GM12875 (cell line): ENCODE results near the gene RLN3.
A peak's percentile ranks its signal among the peaks of the same experiment; 100 is the strongest.

Experiments used
- H3K4me3 ChIP-seq: one replicate; pipeline ENCODE4 v1.5.1; 2011; ENCODE audit warnings: low read depth, low read length, control low read depth
- TF ChIP-seq, protein P1 (sequence below): IDR thresholded peaks from 2 replicates; pipeline ENCODE4 v1.5.1; 2011; ENCODE audit warnings: low read depth, mild to moderate bottlenecking, control low read depth, inconsistent platforms, low read length, moderate library complexity, borderline replicate concordance; ENCODE audit not compliant: insufficient read depth

The RLN3 gene

DNA sequence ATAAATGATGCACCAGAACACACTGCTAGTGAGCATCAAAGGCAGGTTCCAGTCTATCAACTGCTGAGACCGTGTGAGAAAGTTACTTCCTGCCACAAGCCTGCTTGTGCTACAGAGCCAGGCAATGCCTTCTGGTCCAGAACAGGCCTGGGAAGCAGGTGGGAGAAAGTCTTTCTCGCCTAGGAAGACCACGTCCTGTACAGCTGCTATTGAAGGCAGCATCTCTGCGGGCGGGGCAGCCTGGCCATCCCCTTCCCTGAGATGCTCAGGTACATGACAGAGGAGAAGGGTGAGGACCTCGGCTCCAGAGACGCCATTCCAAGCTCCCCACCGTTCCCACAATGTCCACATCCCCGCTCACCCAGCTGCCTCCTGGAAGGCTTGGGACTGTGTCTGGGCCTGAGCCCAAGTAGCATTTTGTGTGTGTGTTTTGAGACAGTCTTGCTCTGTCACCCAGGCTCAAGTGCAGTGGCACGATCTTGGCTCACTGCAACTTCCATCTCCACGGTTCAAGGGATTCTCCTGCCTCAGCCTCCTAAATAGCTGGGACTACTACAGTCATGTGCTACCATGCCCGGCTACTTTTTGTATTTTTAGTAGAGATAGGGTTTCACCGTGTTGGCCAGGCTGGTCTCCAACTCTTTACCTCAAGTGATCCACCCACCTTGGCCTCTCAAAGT lies 25.2 kb upstream of the RLN3 start:
- H3K4me3 ChIP-seq, result peak overlapping the region; percentile 3
- TF ChIP-seq, protein P1, sequence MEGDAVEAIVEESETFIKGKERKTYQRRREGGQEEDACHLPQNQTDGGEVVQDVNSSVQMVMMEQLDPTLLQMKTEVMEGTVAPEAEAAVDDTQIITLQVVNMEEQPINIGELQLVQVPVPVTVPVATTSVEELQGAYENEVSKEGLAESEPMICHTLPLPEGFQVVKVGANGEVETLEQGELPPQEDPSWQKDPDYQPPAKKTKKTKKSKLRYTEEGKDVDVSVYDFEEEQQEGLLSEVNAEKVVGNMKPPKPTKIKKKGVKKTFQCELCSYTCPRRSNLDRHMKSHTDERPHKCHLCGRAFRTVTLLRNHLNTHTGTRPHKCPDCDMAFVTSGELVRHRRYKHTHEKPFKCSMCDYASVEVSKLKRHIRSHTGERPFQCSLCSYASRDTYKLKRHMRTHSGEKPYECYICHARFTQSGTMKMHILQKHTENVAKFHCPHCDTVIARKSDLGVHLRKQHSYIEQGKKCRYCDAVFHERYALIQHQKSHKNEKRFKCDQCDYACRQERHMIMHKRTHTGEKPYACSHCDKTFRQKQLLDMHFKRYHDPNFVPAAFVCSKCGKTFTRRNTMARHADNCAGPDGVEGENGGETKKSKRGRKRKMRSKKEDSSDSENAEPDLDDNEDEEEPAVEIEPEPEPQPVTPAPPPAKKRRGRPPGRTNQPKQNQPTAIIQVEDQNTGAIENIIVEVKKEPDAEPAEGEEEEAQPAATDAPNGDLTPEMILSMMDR, result no peak

DNA sequence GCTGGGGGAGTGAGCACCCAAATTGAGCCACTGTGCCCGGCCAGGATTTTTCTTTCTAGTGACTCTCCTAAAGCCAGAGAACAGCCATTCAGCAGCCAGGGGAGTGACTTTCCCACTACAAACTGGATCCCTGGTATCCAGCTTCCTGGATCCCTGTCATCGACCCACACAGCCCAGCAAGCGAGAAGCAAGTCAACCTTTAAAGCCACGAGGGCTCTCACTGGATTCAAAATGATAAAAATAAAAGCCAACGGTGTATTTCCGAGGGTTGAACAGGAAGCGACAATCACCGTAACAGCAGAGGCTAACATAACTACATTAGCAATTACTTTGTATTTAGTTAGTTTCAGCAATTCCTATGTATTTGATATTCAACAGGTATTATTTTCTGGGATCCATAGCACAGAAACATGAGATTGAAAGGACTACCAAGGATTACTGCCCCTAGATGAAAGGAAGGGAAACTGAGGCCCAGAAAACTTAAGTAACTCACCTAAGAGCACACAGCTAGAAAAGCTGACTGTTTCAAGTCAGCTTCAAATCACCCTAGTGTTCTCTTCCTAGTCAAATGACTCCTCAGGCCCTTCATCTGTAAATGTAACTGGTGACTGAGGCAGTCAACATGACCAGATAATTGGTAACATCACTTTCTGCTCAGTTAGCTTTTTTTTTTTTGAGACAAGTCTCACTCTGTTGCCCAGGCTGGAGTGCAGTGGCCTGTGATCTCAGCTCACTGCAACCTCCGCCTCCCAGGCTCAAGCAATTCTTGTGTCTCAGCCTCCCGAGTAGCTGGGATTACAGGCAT lies 24.5 kb upstream of the RLN3 start:
- peak overlapping the region; percentile 3 for H3K4me3 ChIP-seq
- TF ChIP-seq, protein P1, result no peak

DNA sequence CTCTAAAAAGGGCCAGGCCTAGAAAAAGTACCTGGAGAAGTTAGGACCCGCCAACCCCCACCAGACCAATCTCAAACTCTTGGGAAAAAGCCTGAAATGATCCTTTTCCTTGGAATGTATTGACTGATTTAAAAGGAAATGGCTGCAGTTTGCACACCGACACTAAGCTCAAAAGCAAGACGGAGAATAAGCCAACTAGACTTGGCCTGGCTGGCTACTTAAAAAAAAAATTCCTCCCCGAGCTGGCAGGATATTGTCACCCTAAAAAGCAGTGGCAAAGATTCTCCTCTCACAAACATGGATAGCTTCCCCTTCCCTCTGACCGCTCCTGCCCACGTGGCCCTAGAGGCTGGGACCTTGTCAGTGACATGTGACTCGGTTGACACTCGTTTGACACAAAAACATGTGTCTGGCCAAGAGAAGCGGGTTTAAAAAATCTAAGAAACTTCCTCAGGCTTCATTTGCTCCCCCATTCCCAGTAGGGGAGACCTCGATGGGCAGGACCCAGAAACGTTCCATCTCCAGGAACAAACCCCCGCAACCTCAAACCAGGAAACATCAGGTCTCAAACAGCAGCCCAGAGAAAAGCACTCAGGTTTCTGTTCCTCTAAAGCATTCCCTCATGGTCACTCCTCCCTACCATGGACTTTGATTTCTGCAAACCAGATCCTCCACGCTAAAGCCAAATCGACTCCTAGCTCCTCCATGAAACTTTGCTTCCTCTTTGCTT lies 23.2 kb upstream of the RLN3 start:
- H3K4me3 ChIP-seq, result peak overlapping the region; percentile 49
- TF ChIP-seq, protein P1, result no peak

DNA sequence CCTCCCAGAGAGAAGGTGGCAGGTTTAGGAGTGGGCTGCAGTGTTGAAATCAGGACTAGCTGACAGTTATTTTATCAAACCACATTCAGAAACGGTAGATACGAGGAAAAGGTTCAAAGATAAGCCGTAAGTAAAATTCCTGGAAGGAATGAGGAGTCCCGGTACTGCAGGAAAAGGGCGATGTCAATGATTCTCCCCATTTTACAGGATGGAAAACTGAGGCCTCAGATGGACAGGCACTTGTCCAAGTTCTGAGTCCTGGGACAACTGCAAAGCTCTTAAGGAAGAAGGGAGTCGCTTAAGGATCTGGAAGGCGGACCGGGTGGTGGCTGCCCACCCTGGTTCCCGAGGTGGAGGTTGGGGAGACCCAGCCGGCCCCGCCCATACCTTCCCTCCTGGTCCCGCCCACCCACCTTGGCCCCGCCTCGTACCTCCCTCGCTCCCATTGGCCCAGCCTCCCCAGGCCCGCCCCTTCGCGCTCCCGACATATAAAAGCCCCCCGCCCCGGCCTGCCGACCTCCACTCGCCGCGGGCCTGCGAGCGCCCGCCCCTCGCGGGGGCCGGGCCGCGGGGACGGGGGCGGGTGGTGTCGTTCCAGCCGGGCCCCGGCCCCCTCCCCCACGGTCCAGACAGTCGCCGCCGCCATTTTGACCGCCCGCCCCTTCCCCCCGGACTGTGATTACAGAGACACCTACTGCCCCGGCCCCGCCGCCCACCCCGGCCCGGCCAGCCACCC lies 22.4 kb upstream of the RLN3 start:
- TF ChIP-seq, protein P1, result no peak
- peak overlapping the region; percentile 59 for H3K4me3 ChIP-seq

DNA sequence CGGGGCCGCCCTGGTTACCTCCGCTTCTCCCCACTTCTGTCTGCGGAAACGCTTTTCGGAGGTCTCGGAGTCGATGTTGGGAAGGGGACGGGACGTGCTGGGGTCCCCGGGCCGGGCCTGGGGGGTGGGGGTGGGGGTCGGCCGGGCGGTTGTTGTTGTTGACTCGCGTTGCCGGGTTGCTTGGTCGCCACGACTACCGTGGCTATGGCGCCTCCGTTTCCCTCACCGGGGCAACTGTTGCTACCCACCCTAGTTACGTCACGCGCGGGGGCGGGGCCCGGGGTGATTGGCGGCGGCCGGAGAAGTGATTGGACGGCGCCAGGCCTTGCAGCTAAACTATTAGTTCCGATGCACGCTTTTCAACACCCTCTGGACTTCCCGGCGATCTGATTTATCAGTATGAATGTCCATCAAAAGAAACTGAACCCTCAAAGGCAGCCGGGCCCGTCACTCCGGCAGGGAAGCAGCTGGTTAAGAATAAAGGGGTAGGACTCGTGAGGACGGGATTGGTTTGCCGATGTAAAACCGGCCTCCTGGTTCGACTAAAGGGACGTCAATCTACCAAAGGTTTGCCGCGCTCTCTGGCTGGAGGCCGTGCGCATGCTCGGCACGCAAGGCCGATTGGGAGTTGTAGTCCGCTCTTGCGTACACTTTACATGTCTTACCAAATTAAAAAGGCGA lies 21.7 kb upstream of the RLN3 start, which contains the start of gene RFX1:
Gene RFX1 (minus strand): TSS at position 236 of the 681 bp plus-strand sequence. CDS start 12,477 bp downstream, outside the sequence.
- H3K4me3 ChIP-seq, result peak within 1 kb of the TSS; percentile 76
- TF ChIP-seq, protein P1, result no peak
